HG03354 (cell line): ENCODE measurements around the gene CUX1.

Experiments used
- ATAC-seq: cut with Tn5 transposase; IDR thresholded peaks from one replicate; pipeline ENCODE4 v1.9.1; 2021; ENCODE audit warnings: mild to moderate bottlenecking; ENCODE audit not compliant: unreplicated experiment, poor library complexity, severe bottlenecking

Gene CUX1

GRCh38 chr7:101963693-101964092, 146.3 kb downstream of the CUX1 start:
- ATAC-seq, result no peak

- no peak for ATAC-seq
Measured at GRCh38 chr7:101964680-101965452, 147.4 kb downstream of the CUX1 start.

GRCh38 chr7:101968720-101969466, 151.5 kb downstream of the CUX1 start:
- no peak for ATAC-seq

- ATAC-seq, result no peak
Measured at GRCh38 chr7:101969997-101970585, 152.7 kb downstream of the CUX1 start.

- no peak for ATAC-seq
Measured at GRCh38 chr7:101970801-101971200, 153.4 kb downstream of the CUX1 start.

GRCh38 chr7:101971457-101971856, 154.0 kb downstream of the CUX1 start:
- ATAC-seq, result no peak

GRCh38 chr7:101972627-101973026, 155.2 kb downstream of the CUX1 start:
- ATAC-seq, result no peak

- no peak for ATAC-seq
Measured at GRCh38 chr7:101973130-101973529, 155.7 kb downstream of the CUX1 start.

GRCh38 chr7:101974393-101974792, 157.0 kb downstream of the CUX1 start:
- no peak for ATAC-seq

- ATAC-seq, result no peak
Measured at GRCh38 chr7:101975046-101975445, 157.6 kb downstream of the CUX1 start.

- ATAC-seq, result no peak
Measured at GRCh38 chr7:101976411-101976810, 159.0 kb downstream of the CUX1 start.

- ATAC-seq, result no peak
Measured at GRCh38 chr7:101977249-101977648, 159.8 kb downstream of the CUX1 start.

GRCh38 chr7:101978683-101979082, 161.3 kb downstream of the CUX1 start:
- no peak for ATAC-seq

- ATAC-seq, result no peak
Measured at GRCh38 chr7:101983147-101983811, 165.9 kb downstream of the CUX1 start.

GRCh38 chr7:101984133-101984879, 166.9 kb downstream of the CUX1 start:
- no peak for ATAC-seq

GRCh38 chr7:101985057-101985902, 167.9 kb downstream of the CUX1 start:
- ATAC-seq, result no peak

- ATAC-seq, result no peak
Measured at GRCh38 chr7:101985903-101986734, 168.7 kb downstream of the CUX1 start.

- no peak for ATAC-seq
Measured at GRCh38 chr7:101987494-101987893, 170.1 kb downstream of the CUX1 start.
